ENCODE measurements around the gene ABCA7.
A peak's percentile ranks its signal among the peaks of the same experiment; 100 is the strongest.
"Not testable (repeated sequence)": the region's sequence is repeated elsewhere in the genome, so short reads cannot be mapped to it uniquely, and the experiment has no call there.

The ABCA7 gene

GRCh38 chr19:1016647-1017114 lies 23.2 kb upstream of the ABCA7 start:
- DNase-seq (ENCODE audit: low spot score) = no peak

GRCh38 chr19:1017115-1017905 lies 22.6 kb upstream of the ABCA7 start:
- no peak for DNase-seq (ENCODE audit: low spot score)

GRCh38 chr19:1017906-1018305 lies 22.0 kb upstream of the ABCA7 start:
- DNase-seq (ENCODE audit: low spot score) = no peak

GRCh38 chr19:1018393-1018792 lies 21.5 kb upstream of the ABCA7 start:
- no peak for DNase-seq (ENCODE audit: low spot score)

- no peak for DNase-seq (ENCODE audit: low spot score)
Observed at GRCh38 chr19:1018932-1019615, 20.8 kb upstream of the ABCA7 start.

- no peak for DNase-seq (ENCODE audit: low spot score)
Observed at GRCh38 chr19:1019616-1019961, 20.3 kb upstream of the ABCA7 start.

- DNase-seq (ENCODE audit: low spot score) = no peak
Observed at GRCh38 chr19:1019980-1020867, 19.7 kb upstream of the ABCA7 start.

- DNase-seq (ENCODE audit: low spot score) = peak; percentile 98
Observed at GRCh38 chr19:1020868-1021425, 19.0 kb upstream of the ABCA7 start, which contains the start of gene TMEM259. Gene TMEM259, minus strand, starts transcription at chr19:1021123. Its CDS starts 127 bp downstream, at chr19:1020996.

GRCh38 chr19:1023883-1024188 lies 16.1 kb upstream of the ABCA7 start:
- DNase-seq (ENCODE audit: low spot score) = not testable (repeated sequence)

- not testable (repeated sequence) for DNase-seq (ENCODE audit: low spot score)
Observed at GRCh38 chr19:1025080-1025479, 14.8 kb upstream of the ABCA7 start.

GRCh38 chr19:1025960-1026782 lies 13.7 kb upstream of the ABCA7 start, which contains the start of gene CNN2:
Gene CNN2, plus strand, starts transcription at chr19:1026608. Its CDS starts 54 bp downstream, at chr19:1026662.
- DNase-seq (ENCODE audit: low spot score) = no peak

GRCh38 chr19:1026783-1027649 lies 12.9 kb upstream of the ABCA7 start:
- no peak for DNase-seq (ENCODE audit: low spot score)

- no peak for DNase-seq (ENCODE audit: low spot score)
Observed at GRCh38 chr19:1027650-1028061, 12.3 kb upstream of the ABCA7 start.

GRCh38 chr19:1028062-1028926 lies 11.6 kb upstream of the ABCA7 start:
- DNase-seq (ENCODE audit: low spot score) = no peak

- DNase-seq (ENCODE audit: low spot score) = no peak
Observed at GRCh38 chr19:1032264-1032867, 7.5 kb upstream of the ABCA7 start.

- no peak for DNase-seq (ENCODE audit: low spot score)
Observed at GRCh38 chr19:1035998-1036621, 3.8 kb upstream of the ABCA7 start.

- DNase-seq (ENCODE audit: low spot score) = no peak
Observed at GRCh38 chr19:1037621-1038064, 2.3 kb upstream of the ABCA7 start.

GRCh38 chr19:1038978-1039645 lies 795 bp upstream of the ABCA7 start:
- no peak for DNase-seq (ENCODE audit: low spot score)
